GM12891 (cell line): ENCODE data around the gene NELFA.
"Not testable (repeated sequence)": the region's sequence is repeated elsewhere in the genome, so short reads cannot be mapped to it uniquely, and the experiment has no call there.

ENCODE experiments used
- DNase-seq: peaks from one replicate; pipeline ENCODE4 v3.0.0; 2011; ENCODE audit warnings: low spot score; ENCODE audit not compliant: insufficient read length
- FAIRE-seq: peaks from 2 replicates; lab custom pipeline; 2011; peaks lifted over from hg19 to GRCh38; lab: Jason Lieb, UNC
- PAX5 ChIP-seq: IDR thresholded peaks from 2 replicates; pipeline ENCODE4 v1.6.1; 2011; ENCODE audit warnings: low read length, moderate library complexity, mild to moderate bottlenecking; ENCODE audit not compliant: insufficient read depth, severe bottlenecking
- POLR2A ChIP-seq: IDR thresholded peaks from 2 replicates; pipeline ENCODE4 v1.6.1; 2011; ENCODE audit warnings: low read depth, low read length, control low read depth
- POLR2AphosphoS5 ChIP-seq: IDR thresholded peaks from 2 replicates; pipeline ENCODE4 v1.6.1; 2011; ENCODE audit warnings: low read depth, low read length, control low read depth
- POU2F2 ChIP-seq: IDR thresholded peaks from 2 replicates; pipeline ENCODE4 v1.6.1; 2011; ENCODE audit warnings: low read depth, mild to moderate bottlenecking, control low read depth, low read length, moderate library complexity
- SPI1 ChIP-seq: IDR thresholded peaks from 2 replicates; pipeline ENCODE4 v1.6.1; 2011; ENCODE audit warnings: low read depth, low read length, control low read depth
- TAF1 ChIP-seq: IDR thresholded peaks from 2 replicates; pipeline ENCODE4 v1.6.1; 2011; ENCODE audit warnings: low read depth, low read length, control low read depth

The NELFA gene

DNA sequence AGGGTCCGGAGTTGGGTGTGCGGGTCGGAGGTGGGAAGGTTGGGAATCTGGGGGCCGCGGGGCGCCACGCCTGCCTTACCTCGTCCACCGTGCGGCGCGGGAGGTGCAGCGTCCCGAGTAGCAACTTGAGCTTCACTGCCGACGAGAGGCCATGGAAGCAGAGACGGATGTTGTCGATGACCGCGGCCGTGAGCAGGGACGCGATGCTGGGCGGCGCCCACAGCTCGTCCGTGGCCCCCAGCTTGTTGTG, 178 bp downstream of the NELFA start:
- no peak for DNase-seq
- TF ChIP-seq POU2F2 (0 out of 2 replicates have a peak, but pooled peaks have one; percentile 51), POLR2A (no peak), POLR2AphosphoS5 (no peak), SPI1 (no peak), TAF1 (no peak), PAX5 (no peak)
- FAIRE-seq: no peak

- FAIRE-seq (no peak), DNase-seq (no peak)
- TF ChIP-seq POLR2AphosphoS5: no peak
- TF ChIP-seq POU2F2: no peak
- TF ChIP-seq SPI1: no peak
- TF ChIP-seq POLR2A: no peak
- TF ChIP-seq TAF1: no peak
- no peak for TF ChIP-seq PAX5
Observed at GRCh38 chr4:2007804-2008670, 737 bp downstream of the NELFA start.

- no peak for TF ChIP-seq TAF1
- TF ChIP-seq POLR2A: no peak
- no peak for TF ChIP-seq SPI1
- TF ChIP-seq POLR2AphosphoS5: no peak
- no peak for TF ChIP-seq PAX5
- no peak for TF ChIP-seq POU2F2
- no peak for DNase-seq
- FAIRE-seq: peak; percentile 33
Observed at GRCh38 chr4:2006956-2007653, 1.7 kb downstream of the NELFA start.

- DNase-seq: no peak
- FAIRE-seq: no peak
- TF ChIP-seq POLR2A: no peak
- TF ChIP-seq SPI1: no peak
- no peak for TF ChIP-seq TAF1
- no peak for TF ChIP-seq POLR2AphosphoS5
- no peak for TF ChIP-seq PAX5
- no peak for TF ChIP-seq POU2F2
Observed at GRCh38 chr4:2006367-2006766, 2.4 kb downstream of the NELFA start.

- FAIRE-seq, DNase-seq: not testable (repeated sequence)
Observed at GRCh38 chr4:2003361-2003760, 5.4 kb downstream of the NELFA start.

DNA sequence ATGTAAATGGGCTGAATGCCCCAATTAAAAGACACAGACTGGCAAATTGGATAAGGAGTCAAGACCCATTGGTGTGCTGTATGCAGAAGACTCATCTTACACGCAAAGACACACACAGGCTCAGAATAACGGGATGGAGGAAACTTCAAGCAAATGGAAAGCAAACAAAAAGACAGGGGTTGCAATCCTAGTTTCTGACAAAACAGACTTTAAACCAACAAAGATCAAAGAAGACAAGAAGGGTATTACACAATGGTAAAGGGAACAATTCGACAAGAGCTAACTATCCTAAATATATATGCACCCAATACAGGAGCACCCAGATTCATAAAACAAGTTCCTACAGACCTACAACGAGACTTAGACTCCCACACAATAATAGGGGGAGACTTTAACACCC, 9.5 kb downstream of the NELFA start:
- not testable (repeated sequence) for DNase-seq, FAIRE-seq

DNA sequence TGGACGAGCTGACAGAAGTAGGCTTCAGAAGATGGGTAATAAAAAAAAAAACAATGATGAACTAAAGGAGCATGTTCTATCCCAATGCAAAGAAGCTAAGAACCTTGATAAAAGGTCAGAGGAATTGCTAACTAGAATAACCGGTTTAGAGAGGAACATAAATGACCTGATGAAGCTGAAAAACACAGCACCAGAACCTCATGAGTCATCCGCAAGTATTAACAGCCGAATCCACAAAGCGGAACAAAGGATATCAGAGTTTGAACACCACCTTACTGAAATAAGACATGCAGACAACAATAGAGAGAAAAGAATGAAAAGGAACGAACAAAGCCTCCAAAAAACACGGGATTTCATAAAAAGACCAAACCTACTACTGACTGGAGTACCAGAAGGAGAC, 10.5 kb downstream of the NELFA start:
- DNase-seq: no peak

DNA sequence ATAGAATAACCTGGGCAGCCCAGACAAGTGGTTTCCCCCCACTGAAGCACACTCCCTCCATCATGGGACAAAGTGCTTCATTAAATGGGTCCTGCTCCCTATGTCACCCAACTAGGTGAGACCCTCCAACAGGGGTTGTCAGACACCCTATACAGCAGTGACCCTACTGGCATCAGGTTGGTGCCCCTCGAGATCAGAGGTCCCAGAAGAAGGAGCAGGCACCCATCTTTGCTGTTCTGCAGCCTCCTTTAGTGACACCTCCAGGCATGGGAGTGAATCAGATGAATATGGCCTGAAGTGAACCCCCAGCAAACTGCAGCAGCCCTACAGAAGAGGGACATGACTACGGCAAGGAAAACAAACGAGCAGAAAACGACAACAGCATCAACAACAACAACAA, 11.1 kb downstream of the NELFA start:
- FAIRE-seq (no peak), DNase-seq (no peak)
- no peak for TF ChIP-seq POLR2AphosphoS5
- no peak for TF ChIP-seq POLR2A
- no peak for TF ChIP-seq SPI1
- no peak for TF ChIP-seq TAF1
- TF ChIP-seq POU2F2: no peak
- TF ChIP-seq PAX5: no peak

More for the DNA sequence above, 10.5 kb downstream of the NELFA start:
- TF ChIP-seq TAF1: no peak
- no peak for TF ChIP-seq POU2F2
- no peak for TF ChIP-seq POLR2A
- no peak for TF ChIP-seq POLR2AphosphoS5
- no peak for TF ChIP-seq SPI1
- no peak for FAIRE-seq

GRCh38 chr4:1996866-1997611, 11.7 kb downstream of the NELFA start:
- no peak for FAIRE-seq
- DNase-seq: no peak
- TF ChIP-seq TAF1: no peak

- no peak for DNase-seq
- no peak for TF ChIP-seq SPI1
- TF ChIP-seq POLR2AphosphoS5: no peak
- TF ChIP-seq TAF1: no peak
- TF ChIP-seq POU2F2: no peak
- no peak for TF ChIP-seq PAX5
- TF ChIP-seq POLR2A: no peak
- no peak for FAIRE-seq
Observed at GRCh38 chr4:1994938-1995337, 13.8 kb downstream of the NELFA start.

GRCh38 chr4:1993718-1994516, 14.9 kb downstream of the NELFA start:
- FAIRE-seq, DNase-seq: not testable (repeated sequence)
